ENCODE results near the gene DYNLT2. TPM values are rescaled to one million over a fixed set of nuclear protein-coding genes. Genes with fewer than 3 reads are reported as not detected.

DYNLT2 gene
- total and polyA plus RNA-seq, 2 of the 13 experiments (the other 11 are each of a cell fraction or from before 2014, with no cell fraction given) = 2.1 to 4.3 TPM

- no peak for TF ChIP-seq MZF1 (CRISPR knock-in tag; IDR thresholded peaks at IDR 0.05; ENCODE audit: borderline replicate concordance)
- peak; percentile 80 for TF ChIP-seq YY1 (IDR thresholded peaks at IDR 0.05; ENCODE audit: insufficient read depth, insufficient replicate concordance, low read depth, low read length)
- 0 out of 2 replicates have a peak, but pooled peaks have one; percentile 18 for TF ChIP-seq ZBTB2 (CRISPR knock-in tag; IDR thresholded peaks at IDR 0.05; ENCODE audit: low read depth)
- TF ChIP-seq BCLAF1 (IDR thresholded peaks at IDR 0.05) = no peak
- no peak for TF ChIP-seq PAF1 (CRISPR knock-in tag; IDR thresholded peaks at IDR 0.05)
- peak; percentile 31; the same call in 1 of the 2 replicates for TF ChIP-seq GATA4 (IDR thresholded peaks at IDR 0.05; ENCODE audit: borderline replicate concordance, low read depth)
- 0 out of 2 replicates have a peak, but pooled peaks have one; percentile 14 for TF ChIP-seq GABPA (IDR thresholded peaks at IDR 0.05; ENCODE audit: low read depth, low read length)
- TF ChIP-seq GABPA (CRISPR knock-in tag; IDR thresholded peaks at IDR 0.05; ENCODE audit: low read depth) = no peak
- no peak for TF ChIP-seq ZNF75D (CRISPR knock-in tag; IDR thresholded peaks at IDR 0.05; ENCODE audit: borderline replicate concordance)
- TF ChIP-seq ZNF468 (CRISPR knock-in tag; IDR thresholded peaks at IDR 0.05) = no peak
- no peak for TF ChIP-seq ZFAT (CRISPR knock-in tag; conservative IDR thresholded peaks at IDR 0.05)
- no peak for TF ChIP-seq SPEN (CRISPR knock-in tag; IDR thresholded peaks at IDR 0.05; ENCODE audit: low read depth)
- no peak for TF ChIP-seq STAT5B (CRISPR knock-in tag; IDR thresholded peaks at IDR 0.05)
- no peak for TF ChIP-seq POLR2G (IDR thresholded peaks at IDR 0.05; ENCODE audit: low read depth, low read length)
- TF ChIP-seq NBN (conservative IDR thresholded peaks at IDR 0.05) = no peak
- no peak for TF ChIP-seq ZSCAN25 (CRISPR knock-in tag; IDR thresholded peaks at IDR 0.05)
- TF ChIP-seq ZNF276 (CRISPR knock-in tag; IDR thresholded peaks at IDR 0.05; ENCODE audit: low read depth) = no peak
- no peak for TF ChIP-seq FOXK1 (CRISPR knock-in tag; IDR thresholded peaks at IDR 0.05; ENCODE audit: borderline replicate concordance, low read depth)
- TF ChIP-seq PRMT3 (CRISPR knock-in tag; IDR thresholded peaks at IDR 0.05; ENCODE audit: borderline replicate concordance, low read depth) = 0 out of 2 replicates have a peak, but pooled peaks have one; percentile 3
- TF ChIP-seq ZNF556 (CRISPR knock-in tag; IDR thresholded peaks at IDR 0.05; ENCODE audit: borderline replicate concordance) = no peak
- TF ChIP-seq MXI1 (IDR thresholded peaks at IDR 0.05; ENCODE audit: borderline replicate concordance, low read depth, low read length) = 0 out of 3 replicates have a peak, but pooled peaks have one; percentile 12
- 0 out of 2 replicates have a peak, but pooled peaks have one; percentile 18 for TF ChIP-seq ZFYVE20 (CRISPR knock-in tag; IDR thresholded peaks at IDR 0.05; ENCODE audit: borderline replicate concordance, low read depth)
- peak; percentile 67 for TF ChIP-seq RAD21 (CRISPR knock-in tag; IDR thresholded peaks at IDR 0.05)
- TF ChIP-seq ZNF713 (CRISPR knock-in tag; IDR thresholded peaks at IDR 0.05) = no peak
- TF ChIP-seq ZNF691 (CRISPR knock-in tag; IDR thresholded peaks at IDR 0.05; ENCODE audit: borderline replicate concordance, low read depth) = no peak
These were observed 27.3 kb downstream of the DYNLT2 start (continued) for GRCh38 chr6:169723991-169724493.

Data from HepG2 (cell line).